B cell (primary cell): Measurements from ENCODE around the gene SLC12A7. TPM values are rescaled to one million over a fixed set of nuclear protein-coding genes. Genes with fewer than 3 reads are reported as not detected.

ENCODE experiments used
- ATAC-seq: fragments of 200-7000 bp; cut with Tn5 transposase; one replicate; pipeline ENCODE4 v1.10.0; 2021; ENCODE audit warnings: low read depth, mild to moderate bottlenecking, moderate number of reproducible peaks, moderate library complexity
- CTCF ChIA-PET: fragments of 350-600 bp; sonication (Branson Sonifier 250); formaldehyde crosslinking; loops from one replicate; lab custom pipeline; 2021; ENCODE audit warnings: antibody characterized with exemption, inconsistent platforms; lab: Charles Lee
- POLR2A ChIA-PET: fragments of 350-600 bp; sonication (Branson Sonifier 250); formaldehyde crosslinking; loops from one replicate; lab custom pipeline; 2021; ENCODE audit warnings: antibody characterized with exemption; lab: Charles Lee
- DNase-seq: peaks from one replicate; pipeline ENCODE4 v3.0.0; 2013
- H2AFZ ChIP-seq: 2 replicates; pipeline ENCODE4 v1.6.1; 2012; ENCODE audit warnings: mild to moderate bottlenecking, low read depth, low read length; ENCODE audit not compliant: insufficient read depth, poor library complexity, severe bottlenecking
- H3K27ac ChIP-seq, 2 donors: 1 replicate in 1 of 2; 2 replicates in 1 of 2; pipeline ENCODE4 v1.5.1; 2012 to 2013; ENCODE audit warnings: low read length in 2 of 2, mild to moderate bottlenecking in 2 of 2, moderate library complexity in 1 of 2
- H3K27me3 ChIP-seq, 4 experiments: fragments of 200-600 bp in 1 of 4; sonication (generic) in 1 of 4; replicated peaks in 1 of 4; 1 replicate in 2 of 4; 2 replicates in 2 of 4; pipeline versions ENCODE4 v1.6.1 to v1.7.0; 2013 to 2016; ENCODE audit warnings: low read length in 3 of 4, mild to moderate bottlenecking in 2 of 4, mixed read lengths in 1 of 4, moderate library complexity in 1 of 4; ENCODE audit not compliant: insufficient read depth in 4 of 4, control insufficient read depth in 3 of 4; ENCODE audit errors: control extremely low read depth in 1 of 4
- H3K36me3 ChIP-seq, 2 experiments: replicated peaks in 1 of 2; 1 replicate in 1 of 2; 2 replicates in 1 of 2; pipeline versions ENCODE4 v1.6.1 to v1.7.1; 2013; ENCODE audit warnings: low read length in 1 of 2; ENCODE audit not compliant: insufficient read depth in 2 of 2, control insufficient read depth in 1 of 2; ENCODE audit errors: control extremely low read depth in 1 of 2, extremely low read depth in 1 of 2
- H3K4me1 ChIP-seq, 2 donors: fragments of 200-600 bp in 1 of 2; sonication (generic) in 1 of 2; 1 replicate in 1 of 2; 2 replicates in 1 of 2; pipeline versions ENCODE4 v1.5.1 to v1.6.1; 2013 to 2017; ENCODE audit warnings: low read length in 2 of 2; ENCODE audit not compliant: control insufficient read depth in 2 of 2, insufficient read depth in 2 of 2
- H3K4me2 ChIP-seq: replicated peaks from 2 replicates; pipeline ENCODE3; 2012; ENCODE audit warnings: mild to moderate bottlenecking, low read depth, low read length; ENCODE audit not compliant: poor library complexity, severe bottlenecking
- H3K4me3 ChIP-seq, 5 experiments: fragments of 200-600 bp in 1 of 5; sonication (generic) in 1 of 5; 1 replicate in 3 of 5; 2 replicates in 2 of 5; pipeline versions ENCODE4 v1.5.1 to v1.7.0; 2011 to 2016; ENCODE audit warnings: low read length in 4 of 5, mild to moderate bottlenecking in 4 of 5, low read depth in 2 of 5, control low read depth in 1 of 5, moderate library complexity in 1 of 5; ENCODE audit not compliant: insufficient read depth in 1 of 5; ENCODE audit errors: control extremely low read depth in 1 of 5, extremely low read depth in 1 of 5
- H3K79me2 ChIP-seq: fragments of 200-600 bp; sonication (generic); one replicate; pipeline ENCODE4 v1.6.0; 2016; ENCODE audit warnings: low read length; ENCODE audit not compliant: control insufficient read depth, insufficient read depth
- H3K9ac ChIP-seq: fragments of 200-600 bp; sonication (generic); 2 replicates; pipeline ENCODE4 v1.6.1; 2017; ENCODE audit warnings: mild to moderate bottlenecking, low read length, moderate library complexity
- H3K9me3 ChIP-seq, 3 donors: one replicate each; pipeline versions ENCODE4 v1.6.1 to v1.7.1; 2013; ENCODE audit warnings: low read length in 2 of 3; ENCODE audit not compliant: control insufficient read depth in 2 of 3, insufficient read depth in 1 of 3; ENCODE audit errors: control extremely low read depth in 1 of 3
- H4K20me1 ChIP-seq: 2 replicates; pipeline ENCODE4 v1.6.0; 2012; ENCODE audit warnings: mild to moderate bottlenecking, low read length; ENCODE audit not compliant: insufficient read depth, control insufficient read depth, poor library complexity, severe bottlenecking
- H3K27ac Mint-ChIP-seq: one replicate; pipeline ENCODE4 v1.8.0; 2021; ENCODE audit warnings: mixed read lengths
- H3K27me3 Mint-ChIP-seq: one replicate; pipeline ENCODE4 v1.8.0; 2021; ENCODE audit warnings: mixed read lengths
- H3K4me1 Mint-ChIP-seq: one replicate; pipeline ENCODE4 v1.8.0; 2021; ENCODE audit warnings: mixed read lengths
- H3K4me3 Mint-ChIP-seq: one replicate; pipeline ENCODE4 v1.8.0; 2021; ENCODE audit warnings: mixed read lengths
- H3K9me3 Mint-ChIP-seq: one replicate; pipeline ENCODE4 v1.8.0; 2022; ENCODE audit warnings: mixed read lengths; ENCODE audit not compliant: insufficient read depth
- CTCF ChIP-seq: fragments of 200-600 bp; IDR thresholded peaks from one replicate; pipeline ENCODE4 v1.8.0; 2022; ENCODE audit warnings: antibody characterized with exemption, mild to moderate bottlenecking
- EZH2 ChIP-seq: IDR thresholded peaks from 2 replicates; pipeline ENCODE4 v1.6.1; 2012; ENCODE audit warnings: borderline replicate concordance, low read depth, mild to moderate bottlenecking, moderate library complexity, low read length; ENCODE audit not compliant: insufficient read depth, poor library complexity, severe bottlenecking
- WGBS: methylation state at CpG from one replicate; pipeline ENCODE4 v1.1.5; 2013; ENCODE audit warnings: missing lambda C conversion rate; ENCODE audit not compliant: insufficient coverage; 5-methylcytosine and 5-hydroxymethylcytosine counted together
- intact Hi-C: fragments of 100-400 bp; cut with micrococcal nuclease; formaldehyde crosslinking; loops from one replicate; pipeline ENCODE4 v1.10.0; 2022
- polyA plus RNA-seq: library from polyadenylated mRNA; depleted of rRNA; stranded (reverse); fragments of >200 nt; gene quantifications from 2 replicates; pipeline ENCODE4 v1.2.3, GENCODE V29; 2012
- total RNA-seq, 2 donors: library from RNA; stranded (reverse); fragments of 120-200 nt in 1 of 2; gene quantifications; 1 replicate in 1 of 2; 2 replicates in 1 of 2; pipeline versions ENCODE4 v1.2.3 to v1.2.4, GENCODE V29; 2013 to 2022

SLC12A7 gene
- total and polyA plus RNA-seq, 2 donors (not counting 1 experiment from before 2014, with no cell fraction given): 25.5 to 34.4 TPM

GRCh38 chr5:1013238-1013947 is 98.5 kb downstream of the SLC12A7 start:
- H3K79me2 ChIP-seq: no peaks in the 10 kb centered on the region
- H3K27ac Mint-ChIP-seq: no peak overlapping the region
- H3K9ac ChIP-seq: no peak overlapping the region
- no peak overlapping the region for H3K4me3 Mint-ChIP-seq
- TF ChIP-seq CTCF: no peak
- TF ChIP-seq EZH2: no peak
- POLR2A ChIA-PET: no interaction called here
- H4K20me1 ChIP-seq: no peaks in the 10 kb centered on the region
- H3K4me2 ChIP-seq: no peak overlapping the region
- H3K4me1 Mint-ChIP-seq: peaks cover 5% of the 10 kb centered on the region
- CTCF ChIA-PET: no interaction called here
- H2AFZ ChIP-seq: no peak overlapping the region
- H3K27me3 Mint-ChIP-seq: peaks cover 26% of the 10 kb centered on the region
- 92% methylated on average over 19 of the region's 19 CpGs for WGBS
- peaks cover 0 to 3% (median 0%) of the 10 kb centered on the region in 3 donors for H3K9me3 ChIP-seq
- peaks cover 0 to 25% (median 10%) of the 10 kb centered on the region in 4 experiments for H3K27me3 ChIP-seq
- ATAC-seq (no peak), DNase-seq (no peak)
- no peak overlapping the region for H3K27ac ChIP-seq
- H3K36me3 ChIP-seq: no peaks in the 10 kb centered on the region
- no peak overlapping the region for H3K4me3 ChIP-seq
- H3K4me1 ChIP-seq: peaks cover 6 to 12% of the 10 kb centered on the region in 2 donors
- intact Hi-C loops: no loop called here
- no peaks in the 10 kb centered on the region for H3K9me3 Mint-ChIP-seq

DNA sequence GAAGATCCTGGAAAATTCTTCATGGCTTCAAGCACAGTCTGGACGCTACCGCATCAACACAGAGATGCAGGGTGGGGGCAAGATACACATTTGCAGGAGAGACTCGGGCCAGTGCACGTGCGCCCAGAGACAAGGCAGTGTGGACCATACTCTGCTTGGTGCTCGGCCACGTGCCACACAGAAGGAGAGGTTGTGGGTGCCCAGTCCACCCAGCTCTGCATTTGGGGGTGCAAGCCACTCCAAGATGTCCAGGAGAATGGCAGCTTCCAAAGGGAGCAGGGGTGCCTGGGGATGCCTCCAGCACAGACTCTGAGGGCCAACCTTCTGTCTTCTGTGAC is 99.0 kb downstream of the SLC12A7 start:
- 97% methylated on average over 7 of the region's 7 CpGs for WGBS
- no peak for ATAC-seq

More for the DNA sequence above, 99.0 kb downstream of the SLC12A7 start:
- Mint-ChIP-seq H3K27me3 (peaks cover 29% of the 10 kb centered on the region), H3K4me1 (peaks cover 7% of the 10 kb centered on the region), H3K9me3 (no peaks in the 10 kb centered on the region), H3K27ac (no peak overlapping the region), H3K4me3 (no peak overlapping the region)
- Histone ChIP-seq H2AFZ (no peak overlapping the region), H3K79me2 (no peaks in the 10 kb centered on the region), H3K27me3 (peaks cover 0 to 30% (median 10%) of the 10 kb centered on the region in 4 experiments), H3K27ac (no peak overlapping the region), H3K36me3 (no peaks in the 10 kb centered on the region), H4K20me1 (no peaks in the 10 kb centered on the region), H3K4me3 (no peak overlapping the region), H3K4me1 (peaks cover 6 to 12% of the 10 kb centered on the region in 2 donors), H3K9ac (no peak overlapping the region), H3K9me3 (peaks cover 0 to 3% (median 0%) of the 10 kb centered on the region in 3 donors), H3K4me2 (no peak overlapping the region)
- CTCF ChIA-PET: no interaction called here
- intact Hi-C loops: no loop called here
- POLR2A ChIA-PET: no interaction called here
- TF ChIP-seq CTCF: no peak
- no peak for TF ChIP-seq EZH2
- no peak for DNase-seq
